ENCODE results near the gene GABRG3. TPM values are rescaled to one million over a fixed set of nuclear protein-coding genes. Genes with fewer than 3 reads are reported as not detected.

Gene GABRG3
- total and polyA plus RNA-seq, 7 donors, result not detected

GRCh38 chr15:27121672-27122071 lies 150.7 kb downstream of the GABRG3 start:
- 90 to 96% (median 93%) methylated on average over 2 of the region's 2 CpGs for WGBS, 3 donors
- no peak for ATAC-seq
- Histone ChIP-seq H3K4me1 (no peaks in the 10 kb centered on the region), H3K36me3 (ENCODE audit: insufficient read depth in 1 of 2, low read depth in 1 of 2) (no peaks in the 10 kb centered on the region), H3K4me3 (no peak overlapping the region), H3K27ac (no peak overlapping the region), H3K27me3 (ENCODE audit: insufficient read depth in 3 of 3, low read length in 2 of 3) (no peaks in the 10 kb centered on the region), H3K9me3 (no peaks in the 10 kb centered on the region)
- TF ChIP-seq CTCF (IDR thresholded peaks at IDR 0.05), result no peak
- no peak for DNase-seq
- intact Hi-C loops (cut with DNase I), result no loop called here

DNA sequence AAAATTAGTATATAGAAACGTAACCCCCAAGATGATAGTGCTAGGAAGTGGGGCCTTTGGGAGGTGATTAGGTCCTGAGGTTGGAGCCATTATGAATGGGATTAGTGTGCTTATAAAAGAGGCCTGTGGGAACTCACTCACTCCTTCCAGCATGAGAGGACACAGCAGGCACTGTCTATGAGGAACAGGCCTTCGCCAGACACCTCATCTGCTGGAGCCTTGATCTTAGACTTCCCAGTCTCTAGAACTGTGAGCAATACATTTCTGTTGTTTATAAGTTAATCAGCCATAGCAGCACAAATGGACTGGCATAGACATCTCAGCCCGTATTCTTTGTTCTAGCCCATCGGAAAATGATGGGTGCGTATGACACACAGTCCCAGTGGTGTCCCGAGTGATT lies 152.3 kb downstream of the GABRG3 start:
- H3K4me3 ChIP-seq, result no peak overlapping the region
- DNase-seq, result no peak
- no peak overlapping the region for H3K27ac ChIP-seq
- H3K36me3 ChIP-seq (ENCODE audit: insufficient read depth in 1 of 2, low read depth in 1 of 2), result no peaks in the 10 kb centered on the region
- 90 to 91% (median 90%) methylated on average over 6 of the region's 6 CpGs for WGBS, 3 donors
- no peak for ATAC-seq
- no peaks in the 10 kb centered on the region for H3K4me1 ChIP-seq
- H3K27me3 ChIP-seq (ENCODE audit: insufficient read depth in 3 of 3, low read length in 2 of 3), result no peaks in the 10 kb centered on the region
- no peaks in the 10 kb centered on the region for H3K9me3 ChIP-seq
- intact Hi-C loops (cut with DNase I), result no loop called here
- TF ChIP-seq CTCF (IDR thresholded peaks at IDR 0.05), result no peak

- no peak overlapping the region for H3K27ac ChIP-seq
- H3K4me3 ChIP-seq, result no peak overlapping the region
- H3K27me3 ChIP-seq (ENCODE audit: insufficient read depth in 3 of 3, low read length in 2 of 3), result no peaks in the 10 kb centered on the region
- intact Hi-C loops (cut with DNase I), result no loop called here
- no peak for TF ChIP-seq CTCF (IDR thresholded peaks at IDR 0.05)
- no peaks in the 10 kb centered on the region for H3K36me3 ChIP-seq (ENCODE audit: insufficient read depth in 1 of 2, low read depth in 1 of 2)
- no peaks in the 10 kb centered on the region for H3K9me3 ChIP-seq
- H3K4me1 ChIP-seq, result no peaks in the 10 kb centered on the region
- no peak for ATAC-seq
- no peak for DNase-seq
- WGBS, 3 donors, result 78 to 85% (median 78%) methylated on average over 7 of the region's 7 CpGs
Measured at GRCh38 chr15:27123808-27124207, 152.8 kb downstream of the GABRG3 start.

- ATAC-seq, result no peak
- WGBS, 3 donors, result 71 to 78% (median 78%) methylated on average over 4 of the region's 4 CpGs
- H3K27me3 ChIP-seq (ENCODE audit: insufficient read depth in 3 of 3, low read length in 2 of 3), result no peaks in the 10 kb centered on the region
- intact Hi-C loops (cut with DNase I), result no loop called here
- DNase-seq, result no peak
- H3K4me3 ChIP-seq, result no peak overlapping the region
- no peak for TF ChIP-seq CTCF (IDR thresholded peaks at IDR 0.05)
- H3K4me1 ChIP-seq, result no peaks in the 10 kb centered on the region
- no peak overlapping the region for H3K27ac ChIP-seq
- H3K9me3 ChIP-seq, result no peaks in the 10 kb centered on the region
- H3K36me3 ChIP-seq (ENCODE audit: insufficient read depth in 1 of 2, low read depth in 1 of 2), result no peaks in the 10 kb centered on the region
Measured at GRCh38 chr15:27124287-27124871, 153.4 kb downstream of the GABRG3 start.

GRCh38 chr15:27125185-27125584 lies 154.2 kb downstream of the GABRG3 start:
- intact Hi-C loops (cut with DNase I), result no loop called here
- H3K4me3 ChIP-seq, result no peak overlapping the region
- no peaks in the 10 kb centered on the region for H3K4me1 ChIP-seq
- peaks cover 5% of the 10 kb centered on the region for H3K9me3 ChIP-seq
- no peak for DNase-seq
- ATAC-seq, result no peak
- H3K27ac ChIP-seq, result no peak overlapping the region
- no peaks in the 10 kb centered on the region for H3K27me3 ChIP-seq (ENCODE audit: insufficient read depth in 3 of 3, low read length in 2 of 3)
- H3K36me3 ChIP-seq (ENCODE audit: insufficient read depth in 1 of 2, low read depth in 1 of 2), result no peaks in the 10 kb centered on the region
- 89 to 98% (median 93%) methylated on average over 3 of the region's 3 CpGs for WGBS, 3 donors
- TF ChIP-seq CTCF (IDR thresholded peaks at IDR 0.05), result no peak

Data from psoas muscle (tissue), 8 donors.